Hepatocyte (in vitro differentiated cells): Measurements from ENCODE around the gene PPIP5K1. TPM values are rescaled to one million over a fixed set of nuclear protein-coding genes. Genes with fewer than 3 reads are reported as not detected.

Experiments used
- DNase-seq: peaks from one replicate; pipeline ENCODE4 v3.0.0-alpha.2; 2016; ENCODE audit warnings: low spot score
- H2AFZ ChIP-seq: fragments of 200-600 bp; sonication (generic); 2 replicates; pipeline ENCODE4 v1.6.0; 2016; ENCODE audit warnings: antibody characterized with exemption, mild to moderate bottlenecking
- H3K27ac ChIP-seq: fragments of 200-600 bp; sonication (generic); 2 replicates; pipeline ENCODE4 v1.5.1; 2016; ENCODE audit warnings: mild to moderate bottlenecking
- H3K27me3 ChIP-seq: fragments of 200-600 bp; sonication (generic); 2 replicates; pipeline ENCODE4 v1.6.1; 2016
- H3K36me3 ChIP-seq: fragments of 200-600 bp; sonication (generic); replicated peaks from 2 replicates; pipeline ENCODE4 v1.5.1; 2016; ENCODE audit warnings: low read depth; ENCODE audit not compliant: insufficient read depth
- H3K4me1 ChIP-seq: fragments of 200-600 bp; sonication (generic); 2 replicates; pipeline ENCODE4 v1.5.1; 2016; ENCODE audit warnings: mild to moderate bottlenecking, moderate library complexity; ENCODE audit not compliant: insufficient read depth
- H3K4me2 ChIP-seq: fragments of 200-600 bp; sonication (generic); 2 replicates; pipeline ENCODE4 v1.6.0; 2016
- H3K4me3 ChIP-seq: fragments of 200-600 bp; sonication (generic); 2 replicates; pipeline ENCODE4 v1.5.1; 2016; ENCODE audit warnings: mild to moderate bottlenecking
- H3K79me2 ChIP-seq: fragments of 200-600 bp; sonication (generic); 2 replicates; pipeline ENCODE4 v1.6.0; 2017; ENCODE audit warnings: mild to moderate bottlenecking
- H3K9me2 ChIP-seq: fragments of 200-600 bp; sonication (generic); replicated peaks from 2 replicates; pipeline ENCODE4 v1.6.0; 2017; ENCODE audit warnings: mild to moderate bottlenecking; ENCODE audit not compliant: insufficient read depth
- H3K9me3 ChIP-seq: fragments of 200-600 bp; sonication (generic); 2 replicates; pipeline ENCODE4 v1.5.1; 2016; ENCODE audit warnings: low read depth, mild to moderate bottlenecking
- H4K20me1 ChIP-seq: fragments of 200-600 bp; sonication (generic); 2 replicates; pipeline ENCODE4 v1.6.0; 2016; ENCODE audit warnings: mild to moderate bottlenecking; ENCODE audit not compliant: insufficient read depth, poor library complexity, severe bottlenecking
- CTCF ChIP-seq: fragments of 200-600 bp; sonication (generic); IDR thresholded peaks from 2 replicates; pipeline ENCODE4 v1.5.1; 2016; ENCODE audit warnings: antibody characterized with exemption, mild to moderate bottlenecking; ENCODE audit not compliant: poor library complexity
- EZH2 ChIP-seq: fragments of 200-600 bp; sonication (generic); IDR thresholded peaks from 2 replicates; pipeline ENCODE4 v1.6.1; 2016; ENCODE audit warnings: antibody characterized with exemption, mild to moderate bottlenecking, borderline replicate concordance
- EZH2phosphoT487 ChIP-seq: fragments of 200-600 bp; sonication (generic); IDR thresholded peaks from one replicate; pipeline ENCODE4 v1.6.1; 2018; ENCODE audit warnings: antibody characterized with exemption, mild to moderate bottlenecking, low read depth, moderate library complexity; ENCODE audit not compliant: unreplicated experiment, severe bottlenecking
- WGBS: methylation state at CpG from one replicate; pipeline ENCODE4 v1.1.6; 2016; ENCODE audit warnings: low lambda C conversion rate; ENCODE audit errors: missing lambda C conversion rate; 5-methylcytosine and 5-hydroxymethylcytosine counted together
- polyA plus RNA-seq: library from polyadenylated mRNA; unstranded; fragments of >200 nt; fragmentation: Nextera tagmentation; extraction: Ambion mirVana; gene quantifications from 2 replicates; pipeline ENCODE4 v1.2.1, GENCODE V29; 2016
- total RNA-seq: library from RNA; depleted of rRNA; stranded (reverse); fragments of >200 nt; gene quantifications from 2 replicates; pipeline ENCODE4 v1.2.3, GENCODE V29; 2014

Gene PPIP5K1
- total and polyA plus RNA-seq, 2 experiments from 2014 or later = 6.5 to 20.8 TPM

- Histone ChIP-seq H3K9me2 (no peaks in the 10 kb centered on the region), H3K79me2 (no peaks in the 10 kb centered on the region), H3K27ac (no peak overlapping the region), H3K9me3 (no peaks in the 10 kb centered on the region), H3K36me3 (no peaks in the 10 kb centered on the region), H3K4me1 (no peaks in the 10 kb centered on the region), H2AFZ (no peak overlapping the region), H3K4me3 (no peak overlapping the region), H4K20me1 (no peaks in the 10 kb centered on the region), H3K27me3 (no peaks in the 10 kb centered on the region), H3K4me2 (no peak overlapping the region)
- 100% methylated on average over 2 of the region's 2 CpGs for WGBS
- TF ChIP-seq CTCF (no peak), EZH2 (no peak), EZH2phosphoT487 (no peak)
- no peak for DNase-seq
Observed at GRCh38 chr15:43547539-43547938, 42.5 kb downstream of the PPIP5K1 start.

- Histone ChIP-seq H3K4me1 (no peaks in the 10 kb centered on the region), H3K27ac (no peak overlapping the region), H2AFZ (no peak overlapping the region), H3K36me3 (no peaks in the 10 kb centered on the region), H4K20me1 (no peaks in the 10 kb centered on the region), H3K9me3 (no peaks in the 10 kb centered on the region), H3K9me2 (no peaks in the 10 kb centered on the region), H3K79me2 (no peaks in the 10 kb centered on the region), H3K4me3 (no peak overlapping the region), H3K27me3 (no peaks in the 10 kb centered on the region), H3K4me2 (no peak overlapping the region)
- no peak for DNase-seq
- TF ChIP-seq EZH2 = no peak
- TF ChIP-seq CTCF = no peak
- TF ChIP-seq EZH2phosphoT487 = no peak
- 100% methylated on average over 1 of the region's 1 CpG for WGBS
Observed at GRCh38 chr15:43545426-43545825, 44.6 kb downstream of the PPIP5K1 start.

DNA sequence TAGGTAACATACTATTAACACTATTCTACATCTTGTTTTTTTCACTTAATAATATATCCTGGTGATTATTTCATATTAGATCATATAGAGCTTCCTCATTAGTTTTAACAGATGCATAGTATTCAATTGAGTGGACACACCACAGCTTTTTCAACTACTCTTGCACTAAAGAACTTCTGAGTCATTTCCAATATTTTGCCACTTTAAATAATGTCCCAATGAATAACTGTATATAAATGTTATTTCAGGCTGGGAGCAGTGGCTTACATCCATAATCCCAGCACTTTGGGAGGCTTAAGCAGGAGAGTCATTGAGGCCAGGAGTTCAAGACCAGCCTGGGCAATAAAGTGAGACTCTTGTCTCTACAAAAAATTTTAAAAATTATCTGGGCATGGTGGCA is 45.7 kb downstream of the PPIP5K1 start:
- Histone ChIP-seq H3K27me3 (no peaks in the 10 kb centered on the region), H2AFZ (no peak overlapping the region), H3K4me2 (no peak overlapping the region), H3K4me3 (no peak overlapping the region), H3K27ac (no peak overlapping the region), H3K9me3 (no peaks in the 10 kb centered on the region), H3K36me3 (no peaks in the 10 kb centered on the region), H3K4me1 (no peaks in the 10 kb centered on the region), H3K9me2 (no peaks in the 10 kb centered on the region), H3K79me2 (no peaks in the 10 kb centered on the region), H4K20me1 (no peaks in the 10 kb centered on the region)
- no peak for DNase-seq
- TF ChIP-seq EZH2 = no peak
- TF ChIP-seq CTCF = no peak
- no peak for TF ChIP-seq EZH2phosphoT487

DNA sequence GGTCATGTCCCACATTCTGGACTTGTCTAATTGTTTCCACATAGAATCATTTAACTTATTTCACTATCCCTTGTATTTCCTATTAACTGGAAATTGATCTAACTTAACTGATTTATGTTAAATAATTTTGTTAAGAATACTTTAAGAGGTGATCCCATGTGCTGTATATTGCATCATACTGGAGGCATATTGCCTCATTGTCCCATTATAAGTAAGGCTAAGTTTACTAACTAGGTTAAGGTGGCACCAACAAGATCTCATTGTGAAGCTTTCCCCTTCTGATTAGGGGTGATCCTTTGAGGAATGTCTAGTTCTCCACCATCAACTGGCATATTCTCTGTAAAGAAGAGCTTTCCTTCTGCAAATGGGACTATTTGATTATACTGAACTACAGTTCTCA is 48.2 kb downstream of the PPIP5K1 start:
- Histone ChIP-seq H3K9me3 (no peaks in the 10 kb centered on the region), H3K4me3 (no peak overlapping the region), H3K4me1 (no peaks in the 10 kb centered on the region), H3K4me2 (no peak overlapping the region), H4K20me1 (no peaks in the 10 kb centered on the region), H3K9me2 (no peaks in the 10 kb centered on the region), H3K27ac (no peak overlapping the region), H3K79me2 (no peaks in the 10 kb centered on the region), H2AFZ (no peak overlapping the region), H3K36me3 (no peaks in the 10 kb centered on the region), H3K27me3 (no peaks in the 10 kb centered on the region)
- TF ChIP-seq EZH2 (no peak), EZH2phosphoT487 (no peak), CTCF (no peak)
- DNase-seq = no peak
